HG02884 (cell line): Measurements from ENCODE around the gene AVPR1A.
A peak's percentile ranks its signal among the peaks of the same experiment; 100 is the strongest.
"Not testable (repeated sequence)": the region's sequence is repeated elsewhere in the genome, so short reads cannot be mapped to it uniquely, and the experiment has no call there.

Experiments used
- ATAC-seq: cut with Tn5 transposase; IDR thresholded peaks from one replicate; pipeline ENCODE4 v1.9.1; 2021; ENCODE audit warnings: mild to moderate bottlenecking, moderate library complexity; ENCODE audit not compliant: unreplicated experiment

Gene AVPR1A

DNA sequence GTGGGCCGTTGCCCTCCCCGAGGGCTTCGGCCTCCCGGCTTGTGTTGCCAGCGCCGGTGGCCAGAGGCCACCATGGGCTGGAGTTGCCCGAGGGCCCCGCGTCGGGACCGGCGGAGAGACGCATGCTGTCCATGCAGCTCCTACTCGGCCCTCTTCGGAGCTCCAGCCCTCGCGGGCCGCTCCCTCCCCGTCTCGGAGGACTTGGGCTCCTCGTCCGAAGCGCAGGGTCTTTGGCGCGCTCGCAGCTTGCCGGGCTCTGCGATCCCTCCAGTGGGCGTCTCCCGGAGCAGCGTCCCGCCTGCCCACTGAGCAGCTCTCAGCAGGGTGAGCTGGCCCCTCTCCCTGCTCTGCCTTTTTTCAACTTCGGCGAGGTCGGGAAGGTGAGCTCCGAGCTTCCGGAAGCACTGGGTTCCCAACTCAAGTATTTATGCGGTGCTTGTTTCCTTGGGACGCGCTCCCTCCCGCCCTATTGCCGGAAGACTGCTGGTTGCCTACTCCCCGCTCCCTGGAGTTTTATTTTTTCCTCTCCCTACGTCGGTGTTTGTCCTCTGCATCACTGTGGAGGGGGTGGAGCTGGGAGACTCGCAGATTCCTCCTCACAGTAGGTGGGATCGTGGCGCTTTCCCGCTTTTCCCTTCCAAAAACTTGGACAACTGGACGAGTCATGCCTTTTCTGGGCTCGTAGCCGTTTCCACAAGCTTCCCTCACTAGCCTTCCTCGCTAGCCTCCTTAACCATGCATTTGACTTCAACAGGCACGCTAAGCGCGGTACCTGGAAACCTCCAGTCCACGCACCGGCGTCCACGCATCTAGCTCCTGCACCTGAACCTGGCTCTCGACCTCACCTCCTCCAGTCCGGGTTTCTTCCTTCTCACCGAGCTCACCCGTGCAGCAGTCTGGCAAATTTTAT, at the start of gene AVPR1A:
TSS of gene AVPR1A (minus strand) at position 489 of the 910 bp plus-strand sequence. CDS start at position 124, 365 bp downstream.
- no peak for ATAC-seq

DNA sequence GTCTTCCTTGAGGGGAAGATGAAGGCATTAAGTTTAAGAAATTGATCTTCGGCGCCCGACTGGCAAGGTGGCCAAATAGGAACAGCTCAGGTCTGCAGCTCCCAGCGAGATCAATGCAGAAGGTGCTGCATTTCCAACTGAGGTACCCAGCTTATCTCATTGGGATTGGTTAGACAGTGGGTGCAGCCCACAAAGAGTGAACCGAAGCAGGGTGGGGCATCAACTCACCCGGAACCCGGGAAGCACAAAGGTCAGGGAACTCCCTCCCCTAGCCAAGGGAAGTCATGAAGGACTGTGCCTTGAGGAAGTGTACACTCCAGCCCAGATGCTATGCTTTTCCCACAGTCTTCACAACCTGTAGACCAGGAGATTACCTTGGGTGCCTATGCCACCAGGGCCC, 45.2 kb upstream of the AVPR1A start:
- no peak for ATAC-seq

DNA sequence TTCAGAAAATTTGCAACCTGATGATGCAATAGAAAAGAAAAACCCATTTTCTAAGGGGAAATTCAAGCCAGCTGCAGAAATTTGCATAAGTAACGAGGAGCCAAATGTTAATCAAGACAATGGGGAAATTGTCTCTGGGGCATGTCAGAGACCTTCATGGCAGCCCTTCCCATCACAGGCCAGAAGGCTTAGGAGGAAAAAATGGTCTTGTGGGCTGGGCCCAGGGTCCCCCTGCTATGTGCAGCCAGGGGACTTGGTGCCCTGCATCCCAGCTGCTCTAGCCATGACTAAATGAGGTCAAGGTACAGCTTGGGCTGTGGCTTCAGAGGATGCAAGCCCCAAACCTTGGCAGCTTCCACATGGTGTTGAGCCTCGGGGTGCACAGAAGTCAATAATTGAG, 28.2 kb upstream of the AVPR1A start:
- no peak for ATAC-seq

DNA sequence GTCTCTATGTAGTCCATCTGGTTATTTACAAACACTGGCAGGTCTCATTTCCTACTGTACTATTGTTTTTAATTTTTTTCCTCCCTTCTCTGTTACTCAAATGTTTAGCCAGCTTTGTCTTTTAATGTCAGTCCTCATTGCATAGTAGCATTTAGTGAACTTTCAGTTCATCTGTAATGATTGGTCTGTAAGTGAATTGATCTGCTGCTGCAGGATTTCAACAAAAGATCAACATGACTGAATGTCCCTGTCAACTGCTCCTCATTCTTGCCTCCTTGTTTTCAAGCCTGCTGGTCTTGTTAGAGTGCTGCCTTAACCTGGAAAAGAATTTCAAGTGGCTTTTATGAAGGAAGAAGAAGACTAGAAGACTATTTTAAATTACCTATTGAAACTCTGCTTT, 19.3 kb upstream of the AVPR1A start:
- no peak for ATAC-seq

DNA sequence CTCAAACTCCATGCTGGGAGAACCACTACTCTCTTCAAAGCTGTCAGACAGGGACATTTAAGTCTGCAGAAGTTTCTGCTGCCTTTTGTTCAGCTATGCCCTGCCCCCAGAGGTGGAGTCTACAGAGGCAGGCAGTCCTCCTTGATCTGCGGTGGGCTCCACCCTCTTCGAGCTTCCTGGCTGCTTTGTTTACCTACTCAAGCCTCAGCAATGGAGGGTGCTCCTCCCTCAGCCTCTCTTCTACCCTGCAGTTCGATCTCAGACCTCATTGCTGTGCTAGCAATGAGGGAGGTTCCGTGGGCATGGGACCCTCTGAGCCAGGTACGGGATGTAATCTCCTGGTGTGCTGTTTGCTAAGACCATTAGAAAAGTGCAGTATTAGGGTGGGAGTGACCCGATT, 16.7 kb upstream of the AVPR1A start:
- not testable (repeated sequence) for ATAC-seq

DNA sequence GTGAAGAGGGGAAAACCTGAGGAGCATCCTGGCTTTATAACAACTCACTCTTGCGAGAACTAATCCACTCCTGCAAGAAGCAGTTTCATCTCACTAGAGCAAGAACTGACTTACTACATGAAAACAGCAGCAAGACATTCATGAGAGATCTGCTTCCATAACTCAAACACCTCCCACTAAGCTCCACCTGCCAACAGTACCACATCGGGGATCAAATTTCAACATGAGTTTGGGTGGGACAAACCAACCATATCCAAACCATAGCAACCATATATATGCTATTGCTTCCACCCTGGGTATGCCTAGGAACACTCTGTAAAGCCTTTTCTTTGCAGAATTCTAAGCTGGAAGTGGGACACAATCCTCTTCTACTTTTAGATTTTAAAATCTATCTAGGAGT, 13.9 kb upstream of the AVPR1A start:
- ATAC-seq = no peak

DNA sequence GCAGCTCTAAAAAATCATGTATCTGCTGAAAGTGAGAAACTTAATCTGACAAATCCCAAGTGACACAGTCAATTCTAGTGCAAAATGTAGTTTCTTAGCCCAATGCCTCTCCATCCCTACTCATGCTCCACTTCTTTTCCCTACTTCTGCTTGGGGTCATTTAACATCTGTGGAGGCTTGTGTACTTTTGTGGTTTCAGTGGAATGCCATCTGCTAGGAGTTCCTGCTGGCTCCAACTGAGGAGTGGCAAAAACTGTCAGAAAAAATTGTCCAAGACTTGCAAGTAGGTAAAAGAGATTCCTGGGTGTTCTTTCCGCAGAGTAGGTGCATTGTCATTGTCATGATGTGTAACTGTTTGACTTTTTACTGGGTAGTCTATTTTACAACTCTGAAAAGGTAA, 12.5 kb upstream of the AVPR1A start:
- no peak for ATAC-seq

DNA sequence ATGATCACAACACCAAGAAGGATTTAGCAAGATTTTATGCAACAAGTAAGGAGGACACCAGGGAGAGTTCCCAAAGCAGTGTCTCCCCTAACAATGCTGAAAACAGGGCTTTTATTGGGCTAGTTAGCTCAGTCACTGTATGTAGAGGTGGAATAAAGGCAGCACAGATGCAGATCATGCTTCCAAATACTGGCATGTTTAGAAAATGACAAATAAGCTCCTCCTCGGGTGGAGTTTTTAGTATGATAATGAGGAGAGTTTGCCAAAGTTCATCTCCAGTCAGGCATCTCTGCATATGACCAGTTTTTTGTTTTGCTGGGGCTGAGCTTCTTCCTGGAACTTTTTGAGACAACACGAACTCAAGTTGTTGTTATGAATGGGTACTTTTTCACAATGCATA, 4.4 kb upstream of the AVPR1A start:
- no peak for ATAC-seq

DNA sequence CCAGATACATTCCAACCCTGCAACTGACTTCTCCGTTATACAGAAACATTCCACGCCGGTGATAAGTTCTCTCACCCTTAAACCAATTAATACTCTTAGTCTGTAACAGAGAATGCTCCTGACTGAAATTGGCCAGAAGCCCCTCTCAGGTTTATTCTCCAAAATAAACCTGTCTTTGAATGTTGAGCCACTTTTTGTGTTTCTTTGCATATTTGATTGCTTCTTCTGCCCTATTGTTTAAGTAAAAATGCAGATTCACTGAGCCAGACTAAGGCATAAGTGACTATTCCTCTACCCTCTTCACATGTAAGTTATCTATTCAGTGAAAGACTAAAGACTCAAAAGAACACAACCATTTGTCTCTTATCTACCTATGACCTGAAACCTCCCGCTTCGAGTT, 3.6 kb upstream of the AVPR1A start:
- ATAC-seq = no peak

DNA sequence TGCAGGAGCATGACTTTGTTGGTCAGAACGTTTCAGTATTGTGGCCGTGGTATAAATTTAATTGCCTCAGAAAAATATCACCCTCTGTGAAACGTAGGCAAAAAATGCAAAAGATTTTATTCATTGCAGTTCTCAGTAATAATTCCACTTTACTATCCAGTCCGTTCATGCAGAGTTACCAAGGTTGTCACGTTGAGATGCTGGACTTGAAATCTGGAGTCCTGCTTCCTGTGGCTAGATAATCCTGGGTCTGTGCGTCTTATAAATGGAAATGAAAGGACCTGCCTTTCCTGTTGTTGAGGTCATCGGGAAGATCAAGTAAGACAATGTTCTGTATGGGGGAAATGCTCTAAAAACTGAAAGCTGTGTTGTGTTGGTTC, 1.3 kb upstream of the AVPR1A start:
- ATAC-seq = no peak

DNA sequence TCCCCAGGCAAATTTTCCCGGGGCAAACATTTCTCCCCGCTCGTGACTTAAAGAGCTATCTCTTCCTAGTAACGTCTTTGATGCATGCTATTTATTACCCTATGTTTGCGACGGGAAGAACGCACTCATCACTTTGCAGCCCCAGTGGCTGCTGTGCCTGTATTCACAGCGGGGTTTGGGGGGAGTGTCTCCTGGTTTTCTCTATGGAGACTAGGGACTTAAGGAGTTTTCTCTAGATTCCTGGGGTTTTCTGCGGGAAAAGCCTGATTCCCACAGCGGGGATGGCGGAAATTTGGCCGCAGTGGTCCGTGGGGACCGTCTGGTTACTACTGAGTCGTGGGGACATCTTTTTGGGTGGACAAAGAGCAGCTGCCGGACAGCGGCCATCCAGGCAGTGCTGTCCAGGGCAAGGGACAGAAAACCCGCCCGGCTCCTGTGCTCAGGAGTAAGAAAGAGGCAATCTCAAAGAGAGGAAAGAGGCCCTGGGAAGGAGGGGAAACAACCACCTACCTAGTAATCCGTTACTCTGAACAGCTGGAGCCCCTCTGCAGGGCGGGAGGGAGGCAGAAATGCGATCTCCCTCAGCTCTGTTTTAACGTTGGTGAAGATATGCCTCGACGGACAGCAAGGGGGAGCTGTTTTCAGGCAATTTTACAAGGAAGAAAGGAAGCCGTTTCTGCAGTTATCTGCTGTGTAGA, 771 bp upstream of the AVPR1A start:
- ATAC-seq = peak; percentile 69

DNA sequence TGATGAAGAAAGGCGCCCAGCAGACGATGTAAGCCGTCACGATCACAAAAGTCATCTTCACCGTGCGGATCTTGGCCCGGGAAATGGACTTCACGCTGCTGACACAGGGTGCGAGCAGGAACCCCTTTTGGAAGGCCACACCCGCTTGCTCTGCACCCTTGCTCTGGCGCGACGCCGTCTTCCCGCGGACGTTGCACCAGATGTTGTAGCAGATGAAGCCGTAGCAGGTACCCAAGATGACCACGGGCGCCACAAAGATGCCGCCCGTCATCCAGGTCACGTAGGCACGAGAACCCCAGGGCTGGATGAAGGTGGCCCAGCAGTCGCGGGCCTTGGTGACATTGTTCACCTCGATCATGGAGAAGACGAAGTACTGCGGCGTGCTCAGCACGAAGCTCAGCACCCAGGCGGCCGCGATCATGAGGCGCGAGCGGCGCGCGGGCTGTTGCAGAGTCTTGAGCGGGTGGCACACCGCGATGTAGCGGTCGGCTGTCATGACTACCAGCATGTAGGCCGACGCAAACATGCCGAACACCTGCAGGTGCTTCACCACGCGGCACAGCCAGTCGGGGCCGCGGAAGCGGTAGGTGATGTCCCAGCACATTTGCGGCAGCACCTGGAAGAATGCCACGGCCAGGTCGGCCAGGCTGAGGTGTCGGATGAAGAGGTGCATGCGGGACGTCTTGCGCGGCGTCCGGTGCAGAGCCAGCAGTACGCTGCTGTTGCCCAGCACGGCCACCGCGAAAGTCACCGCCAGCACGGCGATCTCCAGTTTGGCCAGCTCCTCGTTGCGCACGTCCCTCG, 890 bp downstream of the AVPR1A start:
- ATAC-seq = no peak

DNA sequence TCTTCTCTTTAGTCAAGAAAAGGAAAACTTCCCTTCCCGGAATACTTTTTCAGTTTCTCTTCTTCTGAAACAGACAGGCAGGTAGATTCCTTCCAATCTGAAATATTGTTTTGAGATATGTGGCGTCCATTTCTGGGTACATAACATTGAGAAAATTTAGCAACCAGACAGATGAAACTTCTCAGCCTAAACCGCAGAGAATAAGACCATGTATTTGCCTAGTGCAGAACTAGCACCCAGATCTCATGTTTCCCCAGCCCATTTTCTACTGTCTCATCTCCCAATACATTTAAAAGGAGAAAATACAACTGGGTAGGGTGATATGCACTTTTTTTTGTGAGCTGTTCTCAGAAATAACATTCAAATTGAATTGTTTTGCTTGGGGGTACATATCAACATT, 6.4 kb downstream of the AVPR1A start:
- ATAC-seq = no peak

DNA sequence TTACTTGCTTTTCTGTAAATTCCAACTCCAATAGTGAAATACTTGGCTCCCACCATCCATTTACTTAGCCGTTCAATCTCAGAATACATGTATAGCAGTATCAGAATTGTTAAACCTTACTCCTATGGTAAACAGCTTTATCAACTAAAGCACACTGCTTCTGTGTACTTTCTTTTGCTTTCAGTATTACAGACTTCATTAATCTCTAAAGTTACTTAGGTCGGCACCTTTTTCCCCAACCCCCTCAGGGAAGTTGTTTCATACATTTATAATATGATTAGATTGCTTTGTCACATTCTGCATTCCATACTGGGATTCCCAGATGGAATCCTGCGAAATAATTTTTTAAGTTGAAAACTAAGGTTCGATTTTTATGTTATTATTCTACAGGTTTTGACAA, 12.5 kb downstream of the AVPR1A start:
- no peak for ATAC-seq

DNA sequence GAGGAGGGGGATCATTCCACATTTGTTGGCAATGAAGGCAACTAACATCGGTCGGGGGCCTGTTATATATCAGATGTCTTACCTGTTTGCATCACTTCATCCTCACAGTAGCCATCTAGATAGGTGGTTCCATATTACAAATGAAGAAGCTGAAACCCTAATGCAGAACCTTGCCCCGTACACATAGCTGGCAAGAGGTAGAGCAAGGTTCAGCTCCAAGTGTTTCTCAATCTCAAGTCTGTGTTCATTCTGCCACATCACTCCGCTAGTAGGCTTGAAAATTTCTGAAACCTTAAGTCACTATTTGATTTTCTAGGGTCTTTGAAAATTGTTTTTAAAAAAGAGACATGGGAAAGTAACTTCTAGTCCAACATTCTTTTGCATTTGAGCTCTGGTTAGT, 17.0 kb downstream of the AVPR1A start:
- ATAC-seq = no peak

DNA sequence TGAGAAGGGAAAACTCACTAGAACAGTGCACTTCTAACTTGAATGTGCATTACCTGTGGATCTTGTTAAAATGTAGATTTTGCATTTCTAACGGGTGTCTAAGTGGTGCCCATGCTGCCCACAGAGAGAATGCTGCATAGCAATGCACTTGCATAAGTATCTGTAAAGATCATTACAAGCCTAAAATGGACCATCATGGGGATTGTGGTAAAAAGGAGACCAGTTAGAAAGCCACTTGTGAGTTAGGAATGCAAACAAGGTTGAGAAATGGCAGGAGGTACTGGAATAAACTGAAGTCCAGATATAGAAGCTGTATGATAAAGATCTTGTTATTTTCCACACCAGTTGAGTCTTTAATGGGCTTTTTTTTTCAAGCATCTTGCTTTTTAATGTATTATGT, 18.8 kb downstream of the AVPR1A start:
- no peak for ATAC-seq

DNA sequence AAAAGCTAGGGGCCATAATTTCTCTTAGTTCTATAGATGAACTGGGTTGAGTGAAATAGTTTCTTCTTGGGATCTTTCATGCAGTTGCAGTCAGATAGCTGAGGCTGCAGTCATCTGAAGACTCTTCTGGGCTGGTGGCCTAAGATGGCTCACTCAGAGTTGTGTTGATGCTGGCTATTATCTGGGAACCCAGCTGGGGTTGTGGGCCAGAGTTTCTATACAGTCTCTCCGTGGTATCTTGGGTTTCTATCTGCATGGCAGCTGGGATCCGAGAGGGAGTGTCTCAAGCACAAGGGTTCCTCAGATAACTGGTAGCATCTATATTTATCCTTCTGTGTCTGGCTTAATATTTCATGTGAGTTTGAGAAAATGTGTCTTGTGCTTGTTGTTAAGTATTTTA, 21.1 kb downstream of the AVPR1A start:
- ATAC-seq = no peak

DNA sequence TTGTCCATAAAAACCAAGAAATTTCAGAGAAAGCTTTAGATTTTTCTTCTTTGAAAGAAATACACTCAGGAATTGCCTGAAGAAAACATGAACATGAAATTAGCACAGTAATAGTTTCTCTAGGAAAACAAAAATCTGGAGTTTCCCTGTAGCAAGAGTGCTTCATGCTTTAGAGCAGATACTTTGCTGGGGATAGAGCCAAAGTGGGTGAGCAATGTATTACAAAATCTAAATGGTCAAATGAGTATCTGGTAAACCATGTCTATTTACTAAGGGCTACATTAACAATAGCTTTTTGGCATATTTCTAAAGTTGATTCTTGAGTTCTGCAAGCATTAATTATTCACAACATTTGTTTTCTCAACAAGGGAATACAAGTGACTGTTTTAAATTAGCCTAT, 26.2 kb downstream of the AVPR1A start:
- no peak for ATAC-seq

DNA sequence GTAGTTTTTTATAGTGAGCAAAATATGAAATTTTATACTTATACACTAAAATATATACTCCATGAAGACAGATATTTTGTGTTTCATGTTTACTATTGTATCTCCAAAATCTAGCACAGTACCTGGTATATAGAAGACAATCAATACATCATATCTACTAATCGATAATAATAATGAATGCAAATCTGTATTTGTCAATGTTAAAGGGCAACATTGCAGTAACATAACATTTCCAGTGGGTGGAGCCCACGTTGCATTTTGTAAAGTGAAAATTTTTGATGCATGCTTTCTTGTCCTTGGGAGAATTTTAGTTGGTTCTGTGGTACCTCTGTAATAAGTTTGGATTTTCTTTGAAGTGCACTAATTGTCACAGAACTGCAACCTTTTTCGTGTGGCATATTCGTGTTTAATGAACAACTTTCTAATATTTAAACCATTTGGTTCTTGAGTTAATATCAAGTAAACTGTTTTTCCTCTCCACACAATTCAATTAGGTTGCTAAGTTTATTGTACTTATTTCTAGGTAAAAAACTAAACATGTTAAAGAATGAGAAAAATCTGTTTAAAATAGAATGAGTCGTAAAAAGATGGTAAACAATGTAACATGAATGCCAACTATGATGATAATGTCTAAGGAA, 47.4 kb downstream of the AVPR1A start:
- ATAC-seq = no peak

DNA sequence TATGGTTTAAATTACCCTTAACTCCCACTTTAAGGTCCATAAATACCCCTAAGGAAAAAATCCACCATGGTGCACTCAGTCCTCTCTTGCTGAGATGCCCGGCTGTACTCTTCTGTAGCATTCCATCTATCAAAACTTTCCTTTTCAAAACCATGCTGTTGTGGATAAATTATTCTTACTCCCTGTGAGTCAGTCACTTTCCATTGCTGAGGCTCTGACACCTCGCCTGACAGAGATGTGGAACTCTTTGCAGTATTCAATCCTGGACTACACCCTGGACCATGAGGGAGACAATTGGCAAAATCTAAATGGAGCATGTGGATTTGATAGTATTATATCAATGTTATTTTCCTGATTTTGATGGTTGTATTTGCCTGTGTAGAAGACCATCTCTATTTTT, 49.1 kb downstream of the AVPR1A start:
- no peak for ATAC-seq

DNA sequence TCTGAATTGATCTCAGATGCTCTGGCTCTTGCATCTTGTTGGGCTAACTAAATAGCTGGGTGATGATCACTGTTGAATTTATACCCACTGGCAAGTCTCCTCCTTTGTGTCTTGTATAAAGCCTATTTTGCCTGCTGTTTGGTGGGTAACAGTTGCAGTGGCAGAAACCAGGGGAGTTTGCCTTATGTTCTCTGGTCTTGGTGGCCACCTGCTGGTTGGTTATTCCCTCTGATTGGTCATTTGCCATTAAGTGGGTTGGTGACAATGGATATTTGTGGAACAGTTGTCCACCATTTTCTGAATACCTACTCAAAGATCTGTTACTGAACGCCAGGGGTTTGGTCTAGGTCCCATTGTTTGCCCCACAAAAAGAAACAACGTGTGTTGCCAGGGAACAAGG, 52.1 kb downstream of the AVPR1A start:
- no peak for ATAC-seq
